A549 treated with GW870086 at 1 μM for 4 hours (cell line): ENCODE data around the gene KIF5C. TPM values are rescaled to one million over a fixed set of nuclear protein-coding genes. Genes with fewer than 3 reads are reported as not detected.

Experiments
- total RNA-seq: library from RNA; stranded (reverse); fragments of 200-300 nt; extraction: Qiagen RNA extraction; gene quantifications from 5 replicates; pipeline ENCODE4 v1.2.3, GENCODE V29; 2022; ENCODE audit warnings: low read depth

Gene KIF5C
- total RNA-seq = 0.30 to 0.39 TPM (median 0.32 TPM) in 5 replicates

DNA sequence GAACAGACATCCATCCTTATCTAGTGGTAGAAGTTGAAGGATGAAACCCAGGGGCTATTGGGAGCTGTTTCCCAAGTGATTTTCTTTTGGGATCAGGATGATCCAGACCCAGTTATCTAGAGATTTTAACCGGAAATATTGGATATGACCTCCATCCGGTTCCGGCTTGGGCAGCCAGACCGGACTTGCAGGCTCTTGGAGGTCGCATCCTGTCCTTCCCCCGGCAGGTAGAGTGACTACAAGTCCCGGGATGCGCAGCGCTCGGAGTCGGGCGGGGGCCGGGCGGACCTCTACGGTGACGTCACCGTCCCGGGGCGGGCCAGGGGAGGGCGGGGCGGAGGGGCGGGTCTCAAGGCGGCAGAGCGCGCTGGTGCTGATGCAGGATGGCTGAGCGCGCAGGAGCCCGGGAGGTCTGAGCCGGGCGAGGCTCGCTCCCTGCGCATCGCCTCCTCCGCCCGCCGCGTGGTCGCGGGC lies at the start of gene KIF5C:
Gene KIF5C (plus strand): TSS at position 360 of the 474 bp plus-strand sequence. CDS start 391 bp downstream, outside the sequence.

DNA sequence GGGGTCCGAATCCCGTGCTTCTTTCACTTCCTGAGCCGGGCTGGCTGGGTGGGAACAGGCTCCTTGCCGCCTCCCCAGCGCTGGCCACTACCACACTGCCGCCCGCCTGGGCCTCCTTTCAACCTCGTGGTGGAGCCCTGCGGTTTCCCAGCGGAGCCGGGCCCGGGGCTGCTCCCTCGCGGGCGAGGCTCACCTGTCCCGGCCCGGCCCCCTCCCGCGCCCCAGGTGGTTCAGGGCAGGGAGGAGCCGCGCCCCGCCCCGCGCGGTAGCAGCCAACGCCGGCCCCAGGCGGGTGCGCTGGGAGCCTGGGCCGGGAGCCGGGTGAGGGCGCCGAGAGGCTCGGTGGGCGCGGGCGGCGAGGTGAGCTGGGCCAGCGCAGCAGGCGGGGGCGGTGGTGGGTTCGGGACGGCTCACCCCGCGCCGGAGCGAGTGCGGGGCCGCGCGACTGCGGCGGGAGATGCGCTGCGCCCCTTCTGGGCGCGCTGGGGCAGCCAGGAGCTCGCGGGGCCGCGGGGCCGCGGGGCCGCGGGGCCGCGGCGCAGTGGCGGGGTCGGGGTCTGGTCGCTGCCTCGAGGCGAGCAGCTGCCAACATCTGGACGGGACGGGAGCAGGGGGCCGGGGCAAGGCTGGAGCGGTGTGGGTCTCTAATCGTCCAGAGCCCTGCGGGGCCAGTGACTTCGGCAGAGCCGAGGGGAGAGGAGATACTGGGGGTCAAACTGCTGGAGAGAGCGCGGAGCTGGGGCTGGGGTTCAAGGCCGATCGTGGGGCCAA lies 163.6 kb downstream of the KIF5C start, which contains the start of gene LYPD6B:
Gene LYPD6B (plus strand): TSS at position 258 of the 771 bp plus-strand sequence. CDS start 92,250 bp downstream, outside the sequence.

Other genes starting within 250 kb of the KIF5C start
- 7.5 to 10.7 TPM (median 10.2 TPM) in 5 replicates for gene EPC2, start 230.5 kb upstream of the KIF5C start, total RNA-seq
- not detected in 5 replicates for gene LYPD6B, start 163.5 kb downstream of the KIF5C start, total RNA-seq